ENCODE results near the gene PARP12.
"Not testable (repeated sequence)": the region's sequence is repeated elsewhere in the genome, so short reads cannot be mapped to it uniquely, and the experiment has no call there.

PARP12 gene

DNA sequence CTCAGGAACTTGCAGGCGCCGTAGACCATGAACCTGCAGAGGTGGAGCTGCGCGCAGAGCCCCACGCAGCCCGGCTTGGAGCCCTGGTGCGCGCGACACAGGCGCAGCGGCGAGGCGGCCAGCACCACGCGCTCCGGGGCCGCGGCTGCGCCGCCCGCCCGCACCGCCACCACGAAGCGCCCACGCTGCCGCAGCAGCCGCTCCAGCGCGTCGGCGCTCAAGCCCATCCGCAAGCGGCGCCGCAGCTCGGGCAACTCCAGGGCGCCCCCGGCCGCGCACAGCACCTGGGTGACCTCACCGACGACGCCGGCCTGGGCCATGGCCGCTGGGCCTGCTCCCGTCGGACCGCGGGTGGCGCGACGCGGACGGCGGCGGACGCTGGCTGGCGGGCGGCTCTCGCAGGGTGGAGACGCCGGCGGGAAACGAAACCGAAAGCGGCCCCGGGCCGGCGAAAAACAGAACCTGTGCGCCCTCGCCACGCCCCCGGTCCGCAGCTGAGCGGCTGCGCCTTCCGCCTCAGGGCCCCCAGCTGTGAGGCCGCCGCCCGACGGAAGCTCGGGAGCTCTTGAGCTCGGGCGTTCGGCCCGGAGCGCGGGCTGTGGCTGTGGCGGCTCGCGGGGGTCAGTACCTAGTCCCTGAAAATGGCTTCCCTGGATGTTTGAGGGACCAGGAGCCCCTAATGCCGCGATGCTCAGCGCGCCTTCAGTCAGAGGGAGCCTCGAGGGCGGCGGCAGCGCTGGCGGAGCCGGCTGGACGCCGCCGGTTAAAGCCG is at the start of gene PARP12:
PARP12 (minus strand) TSS at position 424 of the 772 bp plus-strand sequence; CDS start at position 320, 104 bp downstream.
- DNase-seq: peak; percentile 92 to 94

GRCh38 chr7:140108777-140109176 is 46.0 kb upstream of the PARP12 start:
- not testable (repeated sequence) for DNase-seq

- DNase-seq: no peak
Measured at GRCh38 chr7:140096459-140096858, 33.7 kb upstream of the PARP12 start.

GRCh38 chr7:140093375-140093774 is 30.6 kb upstream of the PARP12 start:
- DNase-seq: no peak

DNA sequence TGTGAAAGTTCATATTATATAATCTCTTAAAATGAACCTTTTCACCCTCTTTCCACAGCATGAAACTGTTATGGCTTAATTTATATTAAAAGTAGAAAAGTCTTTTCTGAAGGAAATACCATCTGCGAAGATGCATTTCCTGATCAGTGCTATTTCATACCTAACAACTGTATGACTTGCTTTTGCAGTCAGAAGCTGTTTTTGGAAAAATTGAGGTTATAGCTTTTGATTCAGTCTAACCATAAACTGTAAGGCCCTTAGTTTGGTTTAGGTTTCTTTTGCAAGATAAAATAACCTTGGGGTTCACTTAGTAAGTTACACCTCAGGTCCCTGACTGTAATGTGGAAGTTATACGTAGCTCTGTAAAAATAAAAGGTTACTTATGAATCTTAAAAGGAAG is 22.7 kb upstream of the PARP12 start:
- no peak for DNase-seq

GRCh38 chr7:140084972-140085371 is 22.2 kb upstream of the PARP12 start:
- DNase-seq: peak in 1 of 2 donors; percentile 37

DNA sequence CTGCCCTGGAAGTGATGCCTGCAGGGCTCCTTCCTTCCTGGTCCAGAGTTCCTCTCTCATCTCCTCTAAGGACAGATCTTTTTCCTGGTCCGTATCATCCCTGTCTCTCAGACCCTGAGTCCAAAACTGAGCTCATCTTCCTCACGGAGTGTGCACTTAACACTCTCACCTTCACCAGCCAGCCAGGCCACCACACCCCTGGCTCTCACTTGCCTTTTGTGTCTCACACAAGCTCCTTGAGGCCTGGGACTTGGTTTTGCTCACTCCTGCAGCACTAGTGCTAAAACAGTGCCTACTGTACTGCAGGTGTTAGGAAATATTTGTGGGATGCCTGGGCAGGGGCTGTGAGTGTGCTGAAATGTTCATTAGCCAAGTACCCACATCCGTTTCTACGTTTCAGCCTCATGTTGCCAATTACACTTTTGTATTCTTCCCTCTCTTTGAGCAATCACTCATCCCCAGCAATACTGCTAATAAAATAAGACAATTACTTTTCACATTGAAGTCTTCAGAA is 21.4 kb upstream of the PARP12 start:
- peak in 1 of 2 donors; percentile 23 for DNase-seq

DNA sequence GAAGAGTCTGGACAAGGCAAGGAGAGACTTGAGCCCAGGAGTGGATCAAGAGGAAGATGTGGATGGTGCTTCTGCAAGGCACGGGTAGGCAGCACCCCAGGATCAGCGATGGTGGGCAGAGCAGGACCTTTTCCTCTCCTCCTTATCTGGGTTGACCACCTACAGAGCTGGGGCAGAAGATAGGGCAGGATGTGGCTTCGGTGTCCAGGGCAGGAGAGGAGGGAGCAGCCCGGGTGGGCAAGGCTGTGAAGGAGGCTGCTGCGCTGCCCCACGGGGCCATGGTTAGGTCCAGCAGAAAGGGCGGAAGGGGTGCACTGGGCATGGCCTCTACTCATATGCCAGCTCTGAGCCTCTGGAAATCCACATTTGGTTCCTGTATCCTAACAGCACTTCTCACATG is 20.0 kb upstream of the PARP12 start:
- no peak for DNase-seq

GRCh38 chr7:140081774-140082425 is 19.1 kb upstream of the PARP12 start:
- no peak for DNase-seq

- no peak for DNase-seq
Measured at GRCh38 chr7:140080919-140081318, 18.2 kb upstream of the PARP12 start.

GRCh38 chr7:140079121-140079536 is 16.4 kb upstream of the PARP12 start:
- DNase-seq: no peak

GRCh38 chr7:140078392-140078791 is 15.6 kb upstream of the PARP12 start:
- DNase-seq: no peak

DNA sequence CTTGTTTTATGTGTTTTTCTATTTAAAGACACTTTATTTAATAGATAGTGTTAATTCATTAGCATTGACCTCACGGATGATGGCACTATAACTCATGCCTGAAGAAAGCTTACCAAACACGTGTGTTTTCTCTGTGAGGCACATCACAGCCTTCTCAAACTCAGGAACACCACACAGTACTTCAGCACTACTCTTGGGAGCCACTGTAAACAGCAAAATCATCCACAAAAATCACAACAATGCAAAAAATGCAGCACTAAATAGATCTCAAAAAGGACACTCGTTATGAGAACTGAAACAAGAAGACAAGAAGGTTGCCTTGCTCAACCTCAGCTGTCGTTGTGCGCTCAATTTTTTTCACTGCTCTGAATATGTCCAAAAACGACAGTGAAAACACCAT is 12.0 kb upstream of the PARP12 start:
- DNase-seq: no peak

DNA sequence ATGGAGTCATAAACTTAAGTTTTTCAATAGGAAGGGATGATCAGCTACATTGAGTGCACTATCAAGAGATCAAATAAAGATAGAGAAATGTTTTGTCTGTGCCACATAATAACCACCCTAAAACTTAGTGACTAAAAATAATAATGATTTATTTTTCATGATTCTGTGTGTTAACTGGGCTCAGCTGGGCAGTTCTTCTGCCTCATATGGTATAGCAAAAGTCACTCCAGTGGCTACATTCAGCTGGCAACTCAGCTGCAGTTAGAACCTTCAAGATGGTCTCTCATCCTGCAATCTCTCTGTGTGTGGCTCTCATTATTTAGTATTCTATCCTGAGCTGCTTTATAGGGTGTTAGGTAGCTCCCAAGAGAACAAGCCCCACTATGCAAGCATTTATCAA is 7.8 kb upstream of the PARP12 start:
- no peak for DNase-seq

- DNase-seq: no peak
Measured at GRCh38 chr7:140069298-140069949, 6.7 kb upstream of the PARP12 start.

GRCh38 chr7:140068033-140068432 is 5.3 kb upstream of the PARP12 start:
- DNase-seq: no peak

DNA sequence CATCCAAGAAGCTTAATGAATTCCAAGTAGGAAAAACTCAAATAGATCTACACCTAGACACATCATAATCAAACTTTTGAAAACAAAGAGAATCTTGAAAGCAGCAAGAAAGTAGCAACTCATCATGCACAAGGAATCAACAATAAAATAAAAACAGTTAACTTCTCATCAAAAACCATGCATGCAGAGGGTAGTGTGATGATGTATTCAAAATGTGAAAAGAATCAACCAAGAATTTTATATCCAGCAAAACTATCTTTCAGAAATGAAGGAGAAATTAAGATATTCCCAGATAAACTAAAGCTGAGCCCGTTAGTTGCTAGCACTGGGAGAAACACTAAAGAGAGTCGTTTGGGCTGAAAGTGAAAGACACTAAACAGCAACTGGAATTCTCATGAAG is 4.3 kb upstream of the PARP12 start:
- no peak for DNase-seq

DNA sequence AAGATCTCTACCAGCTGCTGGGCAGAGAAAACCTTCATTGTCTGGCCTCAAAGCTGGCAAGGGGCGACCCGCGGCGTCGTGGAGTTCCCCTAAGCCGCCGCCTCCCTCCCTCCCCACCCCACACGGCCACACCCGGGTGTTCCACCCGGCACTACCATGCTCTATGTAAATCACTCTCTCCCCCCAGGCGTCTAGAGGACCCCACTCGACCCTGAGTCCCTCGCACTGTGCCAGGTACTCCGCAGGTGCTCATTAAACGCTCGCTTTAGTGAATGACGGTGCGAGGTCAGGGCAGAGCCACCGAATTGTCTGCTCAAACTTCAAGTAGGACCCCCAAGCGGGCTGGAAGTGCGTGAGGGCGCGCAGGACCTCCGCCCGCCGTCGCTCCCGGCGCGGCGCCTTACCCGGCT is 628 bp downstream of the PARP12 start:
- peak; percentile 83 to 86 for DNase-seq

DNA sequence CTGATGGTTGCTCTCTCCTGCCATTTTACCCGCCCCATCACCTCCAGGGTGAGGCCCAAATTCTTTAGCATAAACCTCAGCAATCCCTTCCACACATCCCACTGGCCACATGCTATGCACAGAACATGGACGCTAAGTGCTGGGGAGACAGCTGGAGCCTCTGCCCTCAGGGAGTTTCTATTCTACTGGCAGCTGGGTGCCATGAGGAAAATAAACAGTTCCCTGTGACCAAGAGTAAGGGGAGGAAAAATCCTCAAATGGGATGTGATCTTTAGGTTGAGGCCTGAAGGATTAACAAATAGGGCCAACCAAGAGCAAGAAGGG is 1.2 kb downstream of the PARP12 start:
- no peak for DNase-seq

- no peak for DNase-seq
Measured at GRCh38 chr7:140060788-140061606, 1.8 kb downstream of the PARP12 start.

DNA sequence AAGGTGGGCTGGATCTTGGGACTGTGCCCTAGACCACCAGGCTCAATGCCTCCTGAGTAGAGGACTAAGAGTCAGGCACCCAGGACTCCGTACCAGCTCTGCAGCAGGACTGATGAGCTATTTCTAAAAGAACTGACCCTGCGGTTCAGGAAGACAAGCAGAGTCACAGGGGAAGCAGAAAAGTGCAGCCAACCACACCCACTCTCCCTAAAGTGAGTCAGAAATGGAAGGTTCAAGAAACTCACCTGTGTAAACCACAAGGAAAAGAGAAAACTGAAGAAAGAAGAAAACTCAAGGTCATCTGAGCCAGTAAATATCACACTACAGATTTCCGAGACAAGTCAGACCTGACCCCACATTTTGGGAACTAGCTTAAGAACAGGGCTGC is 2.5 kb downstream of the PARP12 start:
- no peak for DNase-seq

DNA sequence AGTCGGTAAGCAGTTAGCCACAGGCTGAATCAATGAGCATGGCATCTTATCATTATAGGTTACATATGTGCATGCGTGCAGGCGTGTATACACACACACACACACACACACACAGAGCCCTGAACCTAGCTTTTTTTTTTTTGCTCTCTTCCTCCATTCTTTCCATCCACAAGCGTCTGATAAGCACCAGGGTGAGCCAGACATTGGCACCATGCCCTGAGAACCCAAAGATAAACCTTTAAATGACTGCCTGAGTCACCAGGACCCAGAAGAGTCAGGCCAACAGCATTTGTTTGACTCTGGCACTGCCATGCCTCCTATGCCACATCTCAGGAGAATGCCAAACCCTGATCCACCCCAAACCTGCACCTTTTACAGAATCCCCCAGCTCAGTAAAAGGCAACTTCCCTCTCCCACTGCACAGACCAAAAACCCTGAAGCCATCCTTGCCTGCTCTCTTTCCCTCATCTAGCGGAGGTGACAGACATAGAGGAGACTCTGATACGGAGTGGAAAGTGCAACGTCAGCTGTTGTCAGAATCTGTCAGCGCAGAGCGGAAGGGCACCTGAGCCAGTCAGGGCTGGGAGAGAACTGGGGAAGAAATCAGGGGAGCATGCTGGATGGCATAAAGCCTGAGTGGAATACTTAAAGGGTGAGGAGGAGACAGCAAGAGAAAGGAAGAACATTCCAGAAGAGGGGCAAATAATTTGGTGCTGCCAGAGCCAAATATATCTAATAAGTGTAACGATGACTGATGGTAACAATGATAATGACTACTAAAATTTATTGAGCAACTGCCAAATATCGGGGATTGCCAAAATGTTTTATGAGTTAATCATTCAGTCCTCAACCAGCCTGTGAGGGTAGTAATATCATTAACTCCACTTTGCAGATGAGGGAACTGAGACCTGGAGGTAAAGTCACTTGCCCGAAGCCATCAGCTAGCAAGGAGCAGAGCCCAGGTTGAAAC is 3.2 kb downstream of the PARP12 start:
- DNase-seq: peak in 1 of 2 donors; percentile 37
